GM19043 (cell line): ENCODE measurements around the gene GCSAM.
A peak's percentile ranks its signal among the peaks of the same experiment; 100 is the strongest.

Source experiments
- ATAC-seq: cut with Tn5 transposase; IDR thresholded peaks from one replicate; pipeline ENCODE4 v1.9.1; 2021; ENCODE audit warnings: low read depth; ENCODE audit not compliant: unreplicated experiment

GCSAM gene

GRCh38 chr3:112111785-112112402, 21.2 kb downstream of the GCSAM start:
- ATAC-seq, result peak; percentile 45

GRCh38 chr3:112109322-112109721, 23.7 kb downstream of the GCSAM start:
- no peak for ATAC-seq

- no peak for ATAC-seq
These were observed 28.3 kb downstream of the GCSAM start for GRCh38 chr3:112104774-112105173.

GRCh38 chr3:112101916-112102315, 31.1 kb downstream of the GCSAM start:
- no peak for ATAC-seq

- no peak for ATAC-seq
These were observed 35.7 kb downstream of the GCSAM start for GRCh38 chr3:112097378-112097777.

- no peak for ATAC-seq
These were observed 36.9 kb downstream of the GCSAM start for GRCh38 chr3:112096176-112096575.

GRCh38 chr3:112095731-112096130, 37.3 kb downstream of the GCSAM start:
- no peak for ATAC-seq

GRCh38 chr3:112093180-112093522, 39.9 kb downstream of the GCSAM start:
- no peak for ATAC-seq

- ATAC-seq, result peak; percentile 53
These were observed 40.4 kb downstream of the GCSAM start for GRCh38 chr3:112092496-112093179.

- ATAC-seq, result no peak
These were observed 42.0 kb downstream of the GCSAM start for GRCh38 chr3:112090887-112091586.

- ATAC-seq, result peak; percentile 33
These were observed 42.8 kb downstream of the GCSAM start for GRCh38 chr3:112089956-112090886.

GRCh38 chr3:112088944-112089343, 44.1 kb downstream of the GCSAM start:
- ATAC-seq, result no peak

GRCh38 chr3:112087746-112088145, 45.3 kb downstream of the GCSAM start:
- no peak for ATAC-seq

- ATAC-seq, result no peak
These were observed 46.0 kb downstream of the GCSAM start for GRCh38 chr3:112086875-112087524.

GRCh38 chr3:112086076-112086854, 46.8 kb downstream of the GCSAM start, which contains the start of gene C3orf52:
C3orf52 (plus strand) TSS chr3:112086389; CDS start chr3:112086408, 19 bp downstream.
- ATAC-seq, result peak; percentile 62

GRCh38 chr3:112085735-112086075, 47.3 kb downstream of the GCSAM start:
- ATAC-seq, result no peak

GRCh38 chr3:112084980-112085705, 47.9 kb downstream of the GCSAM start:
- no peak for ATAC-seq

GRCh38 chr3:112083239-112083638, 49.8 kb downstream of the GCSAM start:
- no peak for ATAC-seq
